IPS DF 4.7 (cell line): ENCODE measurements around the gene SPATA16.
"Not testable (repeated sequence)": the region's sequence is repeated elsewhere in the genome, so short reads cannot be mapped to it uniquely, and the experiment has no call there.

Source experiments
- DNase-seq: peaks from one replicate; pipeline ENCODE4 v3.0.0-alpha.2; 2013; ENCODE audit warnings: low spot score; ENCODE audit errors: extremely low read depth

SPATA16 gene

DNA sequence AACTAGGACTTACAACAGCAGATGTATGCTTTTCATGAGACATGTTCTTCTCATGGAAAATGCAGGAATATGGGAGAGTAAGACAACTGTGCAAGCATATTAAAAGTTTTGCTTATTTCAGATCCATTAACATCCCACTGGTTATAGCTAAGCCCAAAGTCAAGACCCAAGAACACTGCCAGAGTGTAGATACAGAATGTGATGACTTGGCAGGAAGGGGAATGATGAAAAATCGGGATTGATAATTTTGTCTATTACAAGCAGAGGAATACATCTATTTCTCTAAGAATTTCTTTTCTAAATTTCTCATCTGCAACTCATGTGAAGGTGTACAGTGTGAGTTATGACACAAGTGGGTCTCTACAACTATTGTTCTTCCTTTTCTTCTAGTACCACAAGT, 76.4 kb downstream of the SPATA16 start:
- no peak for DNase-seq

DNA sequence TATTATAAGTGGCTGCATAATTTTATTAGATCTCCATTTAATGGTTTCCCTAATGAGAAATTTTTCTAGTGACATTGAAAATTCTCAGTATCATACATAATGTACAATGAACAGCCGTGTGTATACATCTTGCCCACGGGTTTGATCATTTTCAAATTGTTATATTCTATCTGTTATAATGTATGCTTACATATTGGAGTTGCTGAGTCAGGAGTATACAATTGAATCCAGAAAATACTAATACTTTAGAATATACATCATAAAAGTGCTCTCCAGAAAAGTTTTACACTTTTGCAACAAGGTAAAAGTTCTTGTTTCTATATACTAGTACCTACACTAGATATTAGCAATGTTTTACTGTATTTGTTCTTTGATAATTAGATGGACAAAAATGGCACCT, 82.8 kb downstream of the SPATA16 start:
- no peak for DNase-seq

DNA sequence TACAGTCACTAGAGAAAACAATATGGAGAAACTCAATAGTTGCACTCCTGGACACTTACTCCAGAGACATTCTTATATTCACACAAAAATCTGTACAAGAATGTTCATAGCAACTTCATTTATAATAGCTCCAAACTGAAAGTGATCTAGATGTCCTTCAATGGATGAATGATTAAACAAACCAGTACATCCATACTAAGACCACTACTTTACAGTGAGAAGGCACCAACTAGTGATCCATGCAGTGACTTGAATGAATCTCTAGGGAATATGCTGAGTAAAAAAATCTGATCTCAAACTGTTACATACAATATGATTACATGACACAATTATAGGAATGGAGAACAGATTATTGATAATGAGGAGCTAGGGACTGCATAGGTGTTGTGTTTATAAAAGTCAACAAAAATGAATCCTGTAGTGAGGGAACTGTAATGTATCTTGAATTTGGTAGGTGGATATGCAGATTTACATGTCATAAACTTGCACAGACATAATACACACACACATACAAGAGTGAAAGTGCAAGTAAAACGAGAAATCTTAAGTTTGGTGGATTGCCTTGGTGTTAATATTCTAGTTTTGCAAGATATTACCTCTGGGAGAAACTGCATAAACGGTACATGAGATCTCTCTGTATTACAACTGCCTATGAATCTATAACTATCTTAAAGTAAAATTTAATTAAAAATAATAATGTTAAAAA, 85.7 kb downstream of the SPATA16 start:
- DNase-seq, result no peak

DNA sequence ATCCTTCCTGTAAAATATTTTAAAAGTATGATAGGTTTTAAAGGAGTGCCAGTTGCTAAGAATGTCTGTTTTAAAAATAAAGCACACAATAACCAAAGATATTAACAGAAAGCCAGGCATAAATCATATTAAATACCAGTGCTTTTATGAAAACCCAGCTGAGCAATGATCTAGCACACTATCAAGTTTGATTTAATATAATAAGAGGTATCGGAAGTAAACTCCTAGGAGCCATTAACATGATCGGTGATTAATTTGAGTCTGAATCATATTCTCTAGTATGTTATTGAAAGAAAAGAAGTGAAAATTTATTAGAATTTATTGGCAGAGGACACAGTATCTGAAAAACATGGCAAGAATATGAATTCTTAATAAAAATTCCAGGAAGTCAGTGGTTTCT, 91.7 kb downstream of the SPATA16 start:
- no peak for DNase-seq

DNA sequence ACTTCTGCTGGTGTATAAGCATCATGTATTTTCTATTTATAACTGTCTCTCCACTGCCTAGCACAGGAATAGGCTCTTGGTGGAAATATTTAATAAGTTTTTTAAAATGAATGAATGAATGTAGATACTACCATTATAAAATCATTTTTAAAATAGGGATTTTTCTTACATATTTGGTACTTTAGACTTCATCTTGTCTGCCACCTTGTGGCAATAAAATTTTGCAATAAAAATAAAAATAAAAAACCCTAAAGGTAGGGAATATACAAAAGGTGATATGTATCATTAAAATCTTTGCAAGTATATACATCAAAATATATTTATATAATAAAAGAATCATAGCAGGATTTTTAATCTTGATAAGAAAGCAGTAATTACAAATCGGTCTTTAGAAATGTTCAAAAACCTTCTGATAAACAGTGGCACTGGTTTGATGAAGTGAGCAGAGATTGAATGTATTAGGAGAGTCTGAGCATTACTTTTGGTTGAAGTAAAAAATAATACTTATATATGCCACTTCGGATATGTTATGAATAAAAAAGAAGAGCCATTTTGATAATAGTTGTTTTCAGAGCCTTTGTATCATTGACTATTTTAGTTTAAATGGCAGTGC, 95.2 kb downstream of the SPATA16 start:
- no peak for DNase-seq

DNA sequence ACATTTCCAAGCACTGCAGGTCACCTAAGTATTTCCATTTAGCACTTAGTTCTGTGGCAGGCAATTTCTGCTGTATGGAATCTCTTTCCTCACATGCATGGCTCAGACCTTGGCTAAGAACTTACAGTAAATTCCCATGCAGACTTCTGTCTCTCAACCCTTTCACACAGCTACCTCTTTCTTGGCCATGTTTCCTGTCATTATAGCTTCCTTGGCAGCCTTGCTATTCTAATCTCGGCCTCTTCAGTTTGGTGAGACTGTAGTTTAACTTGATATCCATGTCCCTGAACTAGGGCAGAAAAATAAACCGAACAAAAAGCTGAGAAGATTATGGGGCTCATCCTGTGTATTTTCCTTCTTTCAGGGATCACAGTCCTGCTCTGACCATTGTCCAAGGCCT, 96.0 kb downstream of the SPATA16 start:
- DNase-seq, result no peak

DNA sequence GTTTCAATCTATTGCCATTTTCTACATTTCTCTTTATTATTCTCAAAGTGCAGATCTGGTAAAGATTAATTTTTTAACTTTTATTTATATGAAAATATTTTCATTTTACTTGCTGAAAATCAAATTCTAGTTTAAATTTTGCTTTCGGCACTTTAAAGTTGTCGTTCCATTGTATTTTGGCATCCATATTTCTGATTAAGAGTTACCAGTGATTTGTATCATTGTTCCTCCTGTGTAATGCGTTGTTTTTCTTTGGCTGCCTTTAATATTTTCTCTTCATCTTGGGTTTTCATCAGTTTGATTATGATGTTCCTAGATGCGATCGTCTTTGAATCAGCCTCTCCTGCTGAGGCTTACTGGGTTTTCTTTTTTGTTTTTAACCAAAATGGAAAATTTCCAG, 97.3 kb downstream of the SPATA16 start:
- DNase-seq, result no peak

DNA sequence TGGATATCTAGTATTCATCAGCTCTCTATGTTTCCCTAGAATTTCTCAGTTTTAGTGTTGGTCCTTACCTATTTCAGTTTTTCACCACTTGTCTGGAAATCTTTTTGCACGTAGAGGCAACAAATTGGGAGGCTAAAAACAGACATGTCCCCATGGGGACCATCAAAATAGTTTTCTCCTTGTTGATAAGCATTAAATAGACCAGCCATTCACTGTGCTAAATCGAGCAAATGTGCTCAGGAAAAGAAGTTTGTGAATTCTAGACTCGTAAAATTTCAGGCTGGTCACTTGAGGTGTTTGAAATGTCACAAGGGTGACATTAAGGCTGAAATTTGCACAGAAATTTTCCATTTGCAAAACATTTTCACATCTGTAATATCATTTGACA, 102.6 kb downstream of the SPATA16 start:
- no peak for DNase-seq

DNA sequence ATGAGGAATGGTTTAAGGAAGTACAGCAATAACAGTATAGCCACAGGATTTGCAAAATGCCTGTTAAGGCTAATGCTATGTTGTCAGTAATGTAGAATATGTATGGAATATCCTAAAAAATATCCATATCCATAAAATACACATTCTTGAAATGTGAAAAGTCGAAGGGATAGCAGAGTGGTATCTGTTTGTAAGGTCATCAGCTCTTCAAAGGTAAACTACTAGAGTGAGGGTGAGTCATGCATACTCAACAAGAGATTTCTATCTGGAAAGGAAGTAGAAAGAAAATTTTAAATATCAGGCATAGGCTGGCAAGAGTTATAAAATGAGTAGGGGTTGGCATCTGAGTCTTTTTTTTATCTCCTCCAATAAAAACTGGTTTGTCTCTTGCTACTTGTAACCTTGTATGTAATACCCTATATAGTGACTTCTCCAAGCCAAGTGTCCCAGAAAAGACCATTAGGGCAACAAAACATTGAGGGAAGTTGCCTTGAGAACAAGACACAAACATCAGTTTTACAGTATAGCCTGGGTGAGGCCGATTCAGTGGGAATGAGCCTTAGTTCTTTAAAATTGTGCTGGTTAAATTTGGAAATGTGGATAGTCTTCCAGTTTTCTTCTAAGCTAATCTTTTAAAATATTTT, 103.1 kb downstream of the SPATA16 start:
- no peak for DNase-seq

DNA sequence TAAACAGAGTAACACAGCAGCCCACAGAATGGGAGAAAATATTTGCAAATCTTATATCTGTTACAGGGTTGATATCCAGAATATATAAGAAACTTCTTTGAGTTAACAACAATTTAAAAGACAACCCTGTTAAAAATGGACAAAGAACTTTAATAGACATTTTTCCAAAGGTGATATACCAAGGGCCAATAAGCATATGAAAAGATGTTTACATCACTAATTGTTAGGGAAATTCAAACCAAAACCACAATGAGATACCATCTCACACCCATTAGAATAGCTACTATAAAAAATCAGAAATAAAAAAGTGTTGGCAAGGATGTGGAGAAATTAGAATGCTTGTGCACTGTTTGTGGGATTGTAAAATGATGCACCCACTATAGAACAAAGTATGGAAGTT, 110.8 kb downstream of the SPATA16 start:
- no peak for DNase-seq

DNA sequence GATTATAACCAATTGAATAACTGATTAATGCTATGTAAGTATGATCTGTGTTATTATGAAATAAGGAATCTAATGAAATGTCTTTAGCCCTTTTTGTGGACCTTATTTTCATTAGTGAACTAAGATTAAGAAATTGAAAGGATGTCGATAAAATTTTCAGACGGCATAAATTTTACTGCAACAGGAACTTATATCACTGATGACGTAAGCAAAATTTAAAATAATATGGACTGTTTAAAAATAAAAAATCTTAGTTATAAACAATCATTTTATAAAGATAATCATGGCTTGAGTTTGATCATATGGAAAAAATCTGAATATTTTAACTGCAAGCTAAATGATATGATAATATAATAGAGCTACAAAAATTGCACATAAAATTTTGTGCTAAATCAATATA, 112.7 kb downstream of the SPATA16 start:
- no peak for DNase-seq

DNA sequence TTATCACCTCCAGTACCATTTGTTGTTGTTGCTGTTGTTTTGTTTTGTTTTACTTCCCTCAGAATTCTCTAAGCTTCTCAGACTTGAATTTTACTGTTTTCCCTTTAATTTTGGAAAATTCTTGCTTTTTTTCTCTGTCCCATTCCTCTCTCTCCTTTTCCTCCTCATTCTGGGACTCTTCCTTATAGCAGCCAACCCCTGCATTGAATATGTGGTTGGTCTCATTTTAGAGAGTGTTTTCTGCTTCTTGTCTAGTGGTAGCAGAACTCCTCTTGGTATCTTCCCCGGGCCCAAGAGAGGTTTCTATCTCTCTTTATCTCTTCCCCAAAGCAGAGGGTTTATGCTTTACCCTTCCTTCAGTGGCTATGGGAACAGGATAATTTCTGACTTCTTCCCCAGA, 113.6 kb downstream of the SPATA16 start:
- no peak for DNase-seq

DNA sequence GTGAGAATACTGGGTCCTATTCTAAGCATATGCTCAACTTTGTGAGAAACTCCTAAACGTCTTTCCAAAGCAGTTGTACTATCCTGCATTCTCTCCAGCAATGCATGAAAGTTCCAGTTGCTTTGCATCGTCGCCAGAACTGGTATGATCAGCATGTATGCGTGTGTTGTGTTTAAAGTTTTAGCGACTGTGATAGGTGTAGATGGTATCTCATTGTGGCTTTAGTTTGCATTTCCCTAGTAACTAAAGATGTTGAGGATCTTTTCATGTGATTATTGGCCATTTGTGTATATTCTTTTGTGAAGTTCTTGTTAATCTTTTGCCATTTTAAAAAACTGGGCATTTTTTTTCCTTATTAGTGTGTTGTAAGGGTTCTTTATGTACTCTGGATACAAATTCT, 115.1 kb downstream of the SPATA16 start:
- DNase-seq, result no peak

DNA sequence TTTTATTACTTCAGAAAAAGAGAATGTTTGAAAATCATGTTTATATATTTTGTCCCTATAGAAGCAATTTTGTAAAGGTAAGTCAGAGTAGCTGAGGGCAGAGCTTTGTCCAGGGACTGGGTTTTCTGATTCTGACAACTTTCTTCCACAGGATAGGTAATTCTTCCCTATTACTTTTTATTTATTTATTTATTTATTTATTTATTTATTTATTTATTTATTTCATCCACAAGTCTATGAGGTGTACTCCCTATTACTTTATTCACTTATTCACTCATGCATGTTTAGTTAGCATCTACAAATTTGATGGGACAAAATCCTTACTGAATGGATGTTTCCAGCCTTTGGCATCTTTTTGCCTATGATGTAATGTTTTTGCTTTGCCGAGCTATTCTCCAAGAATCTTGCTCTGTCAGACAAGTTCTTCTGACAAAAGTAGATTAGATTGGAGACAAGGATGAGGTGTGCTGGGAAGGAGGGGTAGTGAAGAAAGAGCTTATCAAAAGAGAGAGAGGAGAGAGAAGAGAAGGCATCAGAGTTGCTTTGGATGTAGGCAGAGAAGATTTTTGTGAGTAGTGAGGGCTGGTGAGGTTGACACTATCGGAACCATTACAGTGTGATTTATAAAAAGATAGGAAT, 119.4 kb downstream of the SPATA16 start:
- DNase-seq, result no peak

DNA sequence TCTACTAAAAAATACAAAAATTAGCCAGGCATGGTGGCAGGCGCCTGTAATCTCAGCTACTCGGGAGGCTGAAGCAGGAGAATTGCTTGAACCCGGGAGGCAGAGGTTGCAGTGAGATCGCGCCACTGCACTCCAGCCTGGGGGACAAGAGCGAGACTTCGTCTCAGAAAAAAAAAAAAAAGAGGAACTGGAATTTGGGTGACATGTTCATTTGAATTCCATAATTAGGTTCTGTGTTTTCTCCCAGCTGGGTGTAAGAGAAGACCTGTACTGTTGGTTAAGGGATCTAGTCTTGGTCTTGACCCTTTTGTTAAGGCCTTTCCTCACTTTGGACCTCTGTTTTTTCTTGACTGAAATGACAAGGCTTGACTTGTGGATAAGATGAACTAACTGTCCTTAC, 120.9 kb downstream of the SPATA16 start:
- not testable (repeated sequence) for DNase-seq

DNA sequence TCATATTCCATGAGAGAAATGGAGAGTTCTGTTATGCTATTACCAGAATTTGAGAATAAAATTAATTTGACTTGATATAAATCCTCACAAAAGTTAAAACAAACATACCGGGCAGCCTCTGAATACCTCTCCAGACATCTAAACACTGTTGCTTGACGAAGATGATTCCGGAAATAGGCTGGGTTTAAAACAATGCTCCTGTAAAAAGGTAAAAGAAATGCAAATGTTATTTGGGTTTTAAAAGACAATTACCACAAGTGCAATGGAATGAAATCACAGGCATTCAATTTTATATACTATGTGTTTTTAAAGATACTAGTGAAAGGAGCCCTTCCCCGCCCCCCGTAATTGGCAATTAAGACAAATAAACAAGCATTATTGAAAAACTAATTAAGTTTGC, 121.7 kb downstream of the SPATA16 start:
- DNase-seq, result no peak

DNA sequence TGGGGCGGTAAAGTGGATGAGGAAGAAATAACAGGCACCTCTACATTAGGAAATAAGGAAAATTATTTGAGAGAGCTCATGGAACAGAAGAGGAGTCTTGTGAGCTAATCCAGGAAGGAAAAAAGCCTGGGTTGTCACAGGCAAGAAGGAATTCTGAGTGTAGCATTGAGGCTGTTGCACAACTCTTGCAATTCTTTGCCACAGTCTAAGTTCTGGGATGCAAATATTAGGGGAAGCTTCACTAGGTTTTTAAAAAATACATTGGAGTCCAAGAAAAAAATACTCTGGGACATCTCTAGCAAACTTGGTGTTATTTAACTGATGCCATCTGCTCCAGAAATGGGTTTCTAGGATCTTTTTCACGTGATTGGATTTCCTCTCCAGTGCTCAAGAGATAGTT, 122.3 kb downstream of the SPATA16 start:
- no peak for DNase-seq

DNA sequence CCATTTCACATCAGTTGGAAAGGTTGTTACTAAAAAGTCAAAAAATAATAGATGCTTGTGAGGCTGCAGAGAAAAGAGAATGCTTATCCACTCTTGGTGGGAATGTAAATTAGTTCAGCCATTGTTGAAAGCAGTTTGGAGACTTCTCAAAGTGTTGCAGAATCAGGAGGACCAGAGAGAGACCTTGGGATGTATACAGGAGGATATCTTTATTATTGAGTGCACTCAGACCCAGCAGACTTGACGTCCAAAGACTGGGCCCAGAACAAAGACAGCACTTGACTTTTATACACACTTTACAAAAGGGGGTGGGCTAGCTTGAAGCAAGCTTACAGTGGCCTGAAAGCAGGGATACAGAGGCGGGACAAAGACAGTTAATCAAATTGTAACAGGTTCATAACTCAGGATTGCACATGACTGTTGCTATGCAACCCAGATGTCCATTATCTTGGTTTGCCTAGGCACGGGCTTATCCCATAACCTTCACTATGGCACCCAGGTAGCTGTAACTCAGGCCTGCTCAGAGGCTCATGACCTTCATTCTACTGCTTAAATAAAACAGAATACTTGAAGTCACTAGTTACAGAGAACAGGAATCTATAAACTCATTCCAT, 127.7 kb downstream of the SPATA16 start:
- no peak for DNase-seq

DNA sequence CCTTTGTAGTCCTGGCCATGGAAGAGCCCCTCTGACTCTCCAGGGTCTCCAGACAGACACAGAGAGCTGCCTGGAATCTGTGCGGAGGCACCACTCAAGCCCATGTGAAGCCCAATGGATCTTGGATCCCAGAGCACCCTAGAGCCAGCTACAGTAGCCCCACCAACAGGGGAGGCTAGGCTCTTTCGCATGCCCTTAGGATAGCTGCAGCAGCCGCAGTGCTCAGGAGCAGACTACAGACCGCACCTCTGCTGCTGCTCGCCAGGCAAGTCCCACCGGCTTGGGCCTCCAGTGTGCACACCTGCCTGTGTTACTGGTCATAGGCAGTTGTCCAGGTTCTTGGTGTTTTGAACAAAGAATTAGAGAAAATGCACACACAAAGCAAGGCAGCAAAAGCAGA, 131.6 kb downstream of the SPATA16 start:
- DNase-seq, result no peak

DNA sequence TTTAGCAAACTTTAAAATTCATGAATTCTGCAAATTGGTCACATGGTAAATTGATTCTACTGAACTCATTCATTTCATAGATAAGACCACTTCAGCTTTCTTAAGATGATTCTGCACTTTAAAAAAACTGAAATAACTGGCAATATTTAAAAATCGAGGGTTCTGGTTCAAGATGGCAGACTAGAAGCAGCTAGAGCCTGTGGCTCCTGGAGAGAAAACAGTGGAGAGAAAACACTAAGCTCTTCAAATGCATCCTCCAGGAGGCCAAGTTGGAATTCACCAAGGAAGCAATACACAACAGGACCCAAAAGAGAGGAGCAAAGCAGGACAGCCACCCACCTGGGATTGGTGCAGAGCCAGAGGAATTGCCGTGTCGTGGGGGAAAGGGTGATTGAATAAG, 132.1 kb downstream of the SPATA16 start:
- DNase-seq, result no peak

DNA sequence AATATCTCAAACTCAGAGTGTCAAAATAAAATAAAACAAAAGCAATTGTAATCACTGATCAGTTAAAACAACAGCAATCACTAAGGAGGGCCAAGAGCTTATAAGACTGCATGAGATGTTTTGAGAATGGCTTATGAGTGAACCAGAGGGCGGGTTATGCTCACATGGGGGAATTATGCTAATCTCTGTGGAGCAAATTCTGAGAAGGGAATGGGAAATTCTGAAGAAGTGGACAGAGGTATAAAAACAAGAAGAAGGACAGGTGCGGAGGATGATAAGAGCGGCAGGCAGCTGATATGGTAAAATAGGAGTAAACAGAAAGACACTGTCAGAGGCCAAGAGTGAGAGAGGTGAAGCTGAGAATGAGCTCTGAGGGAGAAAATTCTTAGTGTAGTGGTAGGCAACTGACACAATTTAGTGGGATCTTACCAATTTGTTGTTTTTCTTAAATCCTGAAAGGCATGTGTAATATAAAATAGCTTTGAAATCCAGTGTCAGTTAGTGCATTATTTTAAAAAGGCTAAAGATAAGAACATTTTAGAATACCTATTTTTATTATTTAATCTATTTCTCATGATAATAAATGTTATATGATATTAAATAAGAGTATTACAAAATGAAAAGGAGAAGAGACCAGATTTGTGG, 133.8 kb downstream of the SPATA16 start:
- no peak for DNase-seq

DNA sequence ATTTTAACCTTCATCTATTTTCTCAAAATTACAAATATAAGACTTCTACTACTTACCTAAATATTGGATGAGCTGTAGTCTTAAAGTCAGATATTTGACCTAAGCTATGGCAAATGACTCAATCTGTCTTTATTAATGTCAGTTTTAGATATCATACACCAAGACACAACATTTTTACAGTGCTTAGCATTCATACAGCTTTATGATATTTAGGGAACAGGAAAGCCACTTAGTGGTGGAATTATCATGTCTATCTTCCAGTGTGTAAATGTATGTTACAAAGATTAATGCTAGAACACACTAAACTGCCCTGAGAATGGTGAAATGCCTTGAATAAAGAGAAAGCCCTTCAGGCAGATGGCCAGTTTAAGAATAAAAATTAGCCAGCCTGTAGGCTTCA, 135.0 kb downstream of the SPATA16 start:
- no peak for DNase-seq
